Panc1 (cell line): Measurements from ENCODE around the gene ADCY2. TPM values are rescaled to one million over a fixed set of nuclear protein-coding genes. Genes with fewer than 3 reads are reported as not detected.
A peak's percentile ranks its signal among the peaks of the same experiment; 100 is the strongest.

Experiments used
- ATAC-seq: fragments of 200-7000 bp; cut with Tn5 transposase; 2 replicates; pipeline ENCODE4 v1.9.1; 2020; ENCODE audit warnings: mild to moderate bottlenecking, moderate library complexity
- BruUV-seq: library from RNA; stranded (reverse); fragments of 400-500 nt; replicated peaks from 2 replicates; lab custom pipeline; 2021; lab: Mats Ljungman, UMichigan
- CTCF ChIA-PET: fragments of 300-600 bp; sonication (Branson Sonifier 250); formaldehyde crosslinking; loops from one replicate; lab custom pipeline; 2022; ENCODE audit warnings: antibody characterized with exemption; lab: Charles Lee
- POLR2A ChIA-PET: fragments of 300-600 bp; sonication (Branson Sonifier 250); formaldehyde crosslinking; loops from one replicate; lab custom pipeline; 2022; ENCODE audit warnings: antibody characterized with exemption; lab: Charles Lee
- DNase-seq: peaks from one replicate; pipeline ENCODE4 v3.0.0-alpha.2; 2010; ENCODE audit warnings: low read depth, low spot score
- H3K27ac ChIP-seq: 2 replicates; pipeline ENCODE4 v1.5.1; 2011; ENCODE audit warnings: mild to moderate bottlenecking, low read length, inconsistent platforms
- H3K27me3 ChIP-seq: fragments of 200-500 bp; sonication (Bioruptor generic); 2 replicates; pipeline ENCODE4 v1.6.0; 2014; ENCODE audit warnings: low read length, inconsistent platforms; ENCODE audit not compliant: control insufficient read depth, insufficient read depth
- H3K36me3 ChIP-seq: fragments of 200-500 bp; sonication (Bioruptor generic); 2 replicates; pipeline ENCODE4 v1.5.1; 2014; ENCODE audit warnings: inconsistent platforms, mild to moderate bottlenecking, low read length, moderate library complexity; ENCODE audit not compliant: control insufficient read depth, insufficient read depth
- H3K4me1 ChIP-seq: 2 replicates; pipeline ENCODE4 v1.5.1; 2011; ENCODE audit warnings: inconsistent platforms, mild to moderate bottlenecking, low read length, moderate library complexity; ENCODE audit not compliant: control insufficient read depth, insufficient read depth
- H3K4me3 ChIP-seq, 2 experiments: 2 replicates each; pipeline ENCODE4 v1.5.1; 2011 to 2012; ENCODE audit warnings: low read depth in 2 of 2, low read length in 2 of 2, mild to moderate bottlenecking in 2 of 2, inconsistent platforms in 1 of 2, moderate library complexity in 1 of 2
- H3K9me3 ChIP-seq: fragments of 200-500 bp; sonication (Bioruptor generic); 2 replicates; pipeline ENCODE4 v1.5.1; 2014; ENCODE audit warnings: low read depth, mild to moderate bottlenecking, inconsistent platforms, low read length, moderate library complexity; ENCODE audit not compliant: control insufficient read depth, insufficient read depth
- CTCF ChIP-seq: fragments of 450-650 bp; IDR thresholded peaks from 2 replicates; pipeline ENCODE4 v1.5.1; 2017; ENCODE audit warnings: mild to moderate bottlenecking
- POLR2AphosphoS5 ChIP-seq: IDR thresholded peaks from 2 replicates; pipeline ENCODE4 v1.6.1; 2012; ENCODE audit warnings: mild to moderate bottlenecking, low read depth, low read length, moderate library complexity
- REST ChIP-seq, 2 experiments: IDR thresholded peaks; 2 replicates each; pipeline ENCODE4 v1.6.1; 2011 to 2012; ENCODE audit warnings: low read depth in 2 of 2, control low read depth in 1 of 2, low read length in 1 of 2, mild to moderate bottlenecking in 1 of 2, moderate library complexity in 1 of 2; ENCODE audit not compliant: insufficient read depth in 1 of 2
- SIN3A ChIP-seq: IDR thresholded peaks from 2 replicates; pipeline ENCODE4 v1.6.1; 2012; ENCODE audit warnings: low read depth, mild to moderate bottlenecking, low read length, moderate library complexity, borderline replicate concordance; ENCODE audit not compliant: insufficient read depth
- TCF7L2 ChIP-seq: IDR thresholded peaks from 2 replicates; pipeline ENCODE4 v1.6.1; 2011; ENCODE audit warnings: mild to moderate bottlenecking, low read depth, low read length, inconsistent platforms
- in situ Hi-C: cut with HindIII; loops from 2 replicates; pipeline ENCODE4 v1.10.0; 2016; ENCODE audit warnings: low sequenced_read_pairs, low pct_unique_long_range_greater_than_20kb
- intact Hi-C: fragments of 100-400 bp; cut with micrococcal nuclease; formaldehyde crosslinking; loops from one replicate; pipeline ENCODE4 v1.10.0; 2022; ENCODE audit not compliant: unreplicated experiment
- total RNA-seq: library from RNA; stranded (reverse); gene quantifications from one replicate; pipeline ENCODE4 v1.2.1, GENCODE V29; 2021; ENCODE audit not compliant: unreplicated experiment

ADCY2 gene
- total RNA-seq, 1 experiment from 2014 or later: 0.13 TPM

GRCh38 chr5:7391814-7392692 lies 3.9 kb upstream of the ADCY2 start:
- in situ Hi-C loops (no loop called here), intact Hi-C loops (loop anchor here (2.0 to 10.0 kb wide), 2 partner anchors 131 to 353 kb away; no protein-coding TSS in a partner anchor)
- no peaks in the 10 kb centered on the region for H3K36me3 ChIP-seq
- ChIA-PET CTCF (no interaction called here), POLR2A (no interaction called here)
- H3K4me1 ChIP-seq: peaks cover 4% of the 10 kb centered on the region; the same call in 1 of the 2 replicates
- no peaks in the 10 kb centered on the region for H3K9me3 ChIP-seq
- H3K27ac ChIP-seq: no peak overlapping the region
- peaks cover 10% of the 10 kb centered on the region for H3K27me3 ChIP-seq
- no peak for DNase-seq
- ATAC-seq: 0 out of 2 replicates have a peak, but pooled peaks have one; percentile 47
- TF ChIP-seq CTCF (peak; percentile 82), SIN3A (no peak), REST (IDR thresholded peaks at IDR 0.05; ENCODE audit: insufficient read depth in 1 of 2, low read depth in 2 of 2, low read length in 1 of 2) (no peak), TCF7L2 (no peak), POLR2AphosphoS5 (no peak)
- H3K4me3 ChIP-seq: no peak overlapping the region
- BruUV-seq: no TSS peak

- Histone ChIP-seq H3K27me3 (peaks cover 12% of the 10 kb centered on the region), H3K4me1 (peaks cover 4% of the 10 kb centered on the region; the same call in 1 of the 2 replicates), H3K36me3 (no peaks in the 10 kb centered on the region), H3K27ac (no peak overlapping the region), H3K9me3 (no peaks in the 10 kb centered on the region), H3K4me3 (no peak overlapping the region)
- TF ChIP-seq CTCF (peak; percentile 62), SIN3A (no peak)
- no peak for ATAC-seq
- ChIA-PET CTCF (no interaction called here), POLR2A (no interaction called here)
- no peak for DNase-seq
- BruUV-seq: no TSS peak
- in situ Hi-C loops: no loop called here
- intact Hi-C loops: loop anchor here (2.0 to 10.0 kb wide), 2 partner anchors 132 to 352 kb away; no protein-coding TSS in a partner anchor
Measured at GRCh38 chr5:7392693-7393024, 3.3 kb upstream of the ADCY2 start.
